NCI-H446 (cell line): ENCODE results near the gene ARFGEF2.
"Not testable (repeated sequence)": the region's sequence is repeated elsewhere in the genome, so short reads cannot be mapped to it uniquely, and the experiment has no call there.

Experiments used
- DNase-seq, 2 experiments: peaks; one replicate each; lab custom pipeline; 2025; lab: John Stamatoyannopoulos, UW

The ARFGEF2 gene

GRCh38 chr20:48953653-48954052, 32.1 kb downstream of the ARFGEF2 start:
- no peak for DNase-seq

DNA sequence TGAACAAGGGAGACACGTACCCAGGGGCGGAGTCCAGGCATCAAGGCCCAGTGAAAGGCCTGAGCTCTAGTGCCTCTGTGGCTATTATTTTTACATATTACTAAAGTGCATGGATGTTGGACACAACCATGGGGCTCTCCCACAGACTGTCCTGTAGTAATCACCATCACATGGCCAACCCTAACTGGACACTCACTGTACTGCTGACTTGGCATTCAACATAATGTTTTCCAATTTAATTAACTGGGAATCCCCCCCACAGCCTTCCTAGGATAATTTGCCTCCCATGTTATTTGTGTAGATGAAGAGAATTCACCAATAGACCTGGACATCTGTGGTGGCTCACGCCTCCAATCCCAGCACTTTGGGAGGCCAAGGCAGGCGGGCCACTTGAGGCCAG, 34.5 kb downstream of the ARFGEF2 start:
- DNase-seq: no peak

DNA sequence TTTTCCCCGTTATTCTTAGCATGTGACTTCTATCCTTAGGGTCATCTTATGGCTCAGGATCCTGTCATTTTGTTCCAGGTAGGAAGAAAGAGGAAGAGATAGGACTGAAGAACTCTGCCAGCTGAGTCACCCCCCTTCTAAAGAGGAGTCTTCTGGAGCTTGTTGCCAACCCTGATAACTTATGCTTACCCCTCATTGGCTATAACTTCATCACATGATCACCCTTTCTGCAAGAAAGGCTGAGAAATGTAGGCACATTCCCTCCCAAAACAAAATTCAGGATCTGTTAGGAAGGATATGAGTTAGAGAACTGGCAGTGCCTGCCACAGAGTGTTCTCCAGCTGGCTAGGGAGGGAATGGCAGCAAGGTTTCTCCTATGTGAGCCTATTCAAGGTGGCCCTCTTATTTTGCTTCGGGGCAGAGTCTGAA, 35.6 kb downstream of the ARFGEF2 start:
- no peak for DNase-seq

- DNase-seq: no peak
Observed at GRCh38 chr20:48957533-48957932, 36.0 kb downstream of the ARFGEF2 start.

DNA sequence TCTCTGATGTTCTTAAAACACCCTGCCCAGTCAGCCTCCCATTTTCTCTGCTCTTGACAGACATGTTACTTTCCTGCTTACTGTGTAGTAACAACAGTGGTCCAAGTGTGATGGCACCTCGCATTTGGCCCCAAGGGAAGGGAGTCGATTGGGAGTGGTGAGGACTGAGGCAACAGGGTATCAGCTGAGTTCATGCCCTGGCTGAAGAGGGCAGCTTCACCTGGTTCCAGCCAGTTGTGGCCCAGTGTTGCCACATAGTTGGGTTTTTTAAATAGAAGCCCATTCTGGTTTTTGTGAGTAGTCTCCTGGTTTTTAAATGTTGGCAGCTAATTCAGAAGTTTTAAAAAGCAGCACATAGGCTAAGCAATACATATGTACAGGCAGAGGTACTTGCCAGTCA, 37.2 kb downstream of the ARFGEF2 start:
- DNase-seq: no peak

- DNase-seq: no peak
Observed at GRCh38 chr20:48959899-48960550, 38.5 kb downstream of the ARFGEF2 start.

DNA sequence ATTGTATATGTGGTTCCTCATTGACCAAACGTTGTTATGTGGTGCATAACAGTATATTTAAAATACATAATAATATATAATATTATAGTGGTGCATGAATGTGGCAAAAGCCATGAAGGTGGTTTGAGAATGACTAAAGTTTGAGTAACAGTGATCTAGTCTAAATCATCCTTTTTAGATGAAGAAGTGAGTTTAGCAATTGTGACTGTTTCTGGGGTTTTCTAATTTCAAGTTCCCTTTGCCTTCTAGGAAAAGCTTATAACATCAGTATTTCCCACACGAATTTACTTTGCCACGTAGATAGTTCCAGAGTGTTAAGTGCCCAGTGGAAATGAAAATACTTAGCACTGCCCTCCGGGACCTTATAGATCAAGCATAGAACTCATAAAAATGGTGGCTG, 40.9 kb downstream of the ARFGEF2 start:
- DNase-seq: no peak

DNA sequence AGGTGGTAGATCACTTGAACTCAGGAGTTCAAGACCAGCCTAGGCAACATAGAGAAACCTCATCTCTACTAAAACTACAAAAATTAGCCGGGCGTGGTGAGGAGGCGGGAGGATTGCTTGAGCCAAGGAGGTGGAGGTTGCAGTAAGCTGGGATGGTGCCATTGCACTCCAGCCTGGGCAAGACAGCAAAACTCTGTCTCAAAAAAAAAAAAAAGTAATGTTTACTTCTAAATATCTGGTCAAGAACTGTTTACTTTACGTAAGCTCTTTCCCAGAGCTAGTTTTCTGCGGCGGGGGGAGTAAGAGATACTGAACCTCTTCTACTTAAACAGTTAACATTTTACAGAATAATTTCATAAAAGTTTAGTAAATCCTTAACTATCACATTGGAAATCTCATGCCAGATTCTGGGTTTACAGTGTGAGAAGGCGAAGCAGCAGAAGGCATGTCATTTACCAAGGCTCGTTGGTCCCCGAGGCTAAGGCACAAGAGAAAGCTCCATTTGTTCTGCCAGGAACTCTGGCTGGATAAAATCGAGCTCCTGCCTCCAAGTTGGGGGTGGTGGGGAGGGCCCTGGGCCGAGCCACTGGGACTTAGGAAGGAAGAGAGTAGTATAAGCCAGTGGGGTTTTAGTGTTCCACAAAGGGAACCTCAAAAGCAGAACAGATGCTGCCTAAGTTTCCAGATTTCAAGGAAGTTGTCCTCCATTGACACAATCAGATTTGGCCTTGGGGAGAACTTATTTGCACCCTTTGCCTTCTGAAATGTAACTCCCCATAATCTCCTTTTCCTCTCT, 41.7 kb downstream of the ARFGEF2 start:
- DNase-seq: no peak

GRCh38 chr20:48965189-48965910, 43.8 kb downstream of the ARFGEF2 start:
- DNase-seq: no peak

DNA sequence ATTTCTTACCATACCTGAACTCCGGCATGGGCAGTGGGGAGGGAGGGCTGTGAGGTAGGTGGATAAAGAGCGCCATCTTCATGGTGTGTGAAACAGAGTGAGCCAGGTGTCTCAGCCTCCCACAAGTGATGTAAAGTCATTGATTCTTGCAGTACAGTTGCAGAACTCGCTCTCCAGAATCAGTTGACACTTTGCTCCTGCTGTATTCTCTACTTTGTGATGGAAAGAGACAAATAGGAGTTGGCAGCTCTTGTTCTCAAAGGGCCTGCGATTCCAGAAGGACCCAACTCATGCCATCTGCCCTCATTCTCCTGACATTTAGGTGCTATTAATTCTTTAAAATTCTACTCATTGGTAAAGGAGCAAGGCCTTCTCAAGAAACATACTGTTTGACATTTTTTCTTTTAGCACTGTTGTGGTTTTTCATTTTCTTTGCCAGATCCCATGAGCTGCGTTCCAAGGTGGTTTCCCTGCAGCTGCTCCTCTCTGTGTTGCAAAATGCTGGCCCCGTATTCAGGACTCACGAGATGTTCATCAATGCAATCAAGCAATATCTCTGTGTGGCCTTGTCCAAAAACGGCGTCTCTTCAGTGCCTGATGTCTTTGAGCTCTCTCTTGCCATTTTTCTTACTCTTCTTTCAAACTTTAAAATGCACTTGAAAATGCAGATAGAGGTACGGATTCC, 49.3 kb downstream of the ARFGEF2 start:
- DNase-seq: no peak

DNA sequence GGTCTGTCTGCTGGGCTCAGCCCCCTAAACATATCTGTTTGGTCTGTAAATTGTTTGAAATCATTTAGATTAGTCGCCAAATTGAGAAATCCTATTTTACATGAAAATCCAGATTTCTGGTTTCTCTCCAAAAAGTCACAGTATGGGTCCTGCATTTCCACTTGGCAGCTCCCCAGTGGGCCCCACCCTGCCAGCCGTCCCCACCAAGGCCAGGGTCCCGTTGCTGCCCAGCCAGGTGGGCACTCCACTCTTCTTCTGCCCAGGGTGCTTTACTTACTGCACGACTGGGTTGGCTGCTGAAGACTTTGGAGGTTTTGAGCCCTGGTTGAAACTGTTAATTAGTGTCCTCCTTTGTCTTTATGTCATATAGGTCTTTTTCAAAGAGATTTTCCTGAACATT, 50.4 kb downstream of the ARFGEF2 start:
- no peak for DNase-seq

DNA sequence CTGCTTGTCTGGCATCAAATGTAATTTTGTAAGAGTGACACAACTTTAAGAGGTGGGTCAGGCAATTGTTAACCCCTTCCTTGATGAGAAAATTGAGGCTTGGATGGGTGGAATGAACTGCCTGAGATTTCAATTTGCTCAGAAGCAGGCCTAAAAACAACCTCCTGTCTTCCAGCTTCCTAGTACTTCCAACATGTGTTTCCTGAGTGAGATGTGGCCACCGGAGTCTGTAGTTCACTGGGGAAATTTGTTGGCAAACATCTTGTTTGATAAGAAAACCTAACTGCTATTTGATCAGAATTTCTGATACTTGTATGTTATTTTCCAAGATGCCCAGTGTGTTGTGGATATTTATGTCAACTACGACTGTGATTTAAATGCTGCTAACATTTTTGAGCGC, 51.3 kb downstream of the ARFGEF2 start:
- no peak for DNase-seq

GRCh38 chr20:48975955-48976354, 54.4 kb downstream of the ARFGEF2 start:
- no peak for DNase-seq

DNA sequence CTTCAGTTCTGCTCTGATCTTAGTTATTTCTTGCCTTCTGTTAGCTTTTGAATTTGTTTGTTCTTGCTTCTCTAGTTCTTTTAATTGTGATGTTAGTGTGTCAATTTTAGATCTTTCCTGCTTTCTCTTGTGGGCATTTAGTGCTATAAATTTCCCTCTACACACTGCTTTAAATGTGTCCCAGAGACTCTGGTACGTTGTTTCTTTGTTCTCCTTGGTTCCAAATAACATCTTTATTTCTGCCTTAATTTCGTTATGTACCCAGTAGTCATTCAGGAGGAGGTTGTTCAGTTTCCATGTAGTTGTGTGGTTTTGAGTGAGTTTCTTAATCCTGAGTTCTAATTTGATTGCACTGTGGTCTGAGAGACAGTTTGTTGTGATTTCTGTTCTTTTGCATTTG, 58.5 kb downstream of the ARFGEF2 start:
- not testable (repeated sequence) for DNase-seq

DNA sequence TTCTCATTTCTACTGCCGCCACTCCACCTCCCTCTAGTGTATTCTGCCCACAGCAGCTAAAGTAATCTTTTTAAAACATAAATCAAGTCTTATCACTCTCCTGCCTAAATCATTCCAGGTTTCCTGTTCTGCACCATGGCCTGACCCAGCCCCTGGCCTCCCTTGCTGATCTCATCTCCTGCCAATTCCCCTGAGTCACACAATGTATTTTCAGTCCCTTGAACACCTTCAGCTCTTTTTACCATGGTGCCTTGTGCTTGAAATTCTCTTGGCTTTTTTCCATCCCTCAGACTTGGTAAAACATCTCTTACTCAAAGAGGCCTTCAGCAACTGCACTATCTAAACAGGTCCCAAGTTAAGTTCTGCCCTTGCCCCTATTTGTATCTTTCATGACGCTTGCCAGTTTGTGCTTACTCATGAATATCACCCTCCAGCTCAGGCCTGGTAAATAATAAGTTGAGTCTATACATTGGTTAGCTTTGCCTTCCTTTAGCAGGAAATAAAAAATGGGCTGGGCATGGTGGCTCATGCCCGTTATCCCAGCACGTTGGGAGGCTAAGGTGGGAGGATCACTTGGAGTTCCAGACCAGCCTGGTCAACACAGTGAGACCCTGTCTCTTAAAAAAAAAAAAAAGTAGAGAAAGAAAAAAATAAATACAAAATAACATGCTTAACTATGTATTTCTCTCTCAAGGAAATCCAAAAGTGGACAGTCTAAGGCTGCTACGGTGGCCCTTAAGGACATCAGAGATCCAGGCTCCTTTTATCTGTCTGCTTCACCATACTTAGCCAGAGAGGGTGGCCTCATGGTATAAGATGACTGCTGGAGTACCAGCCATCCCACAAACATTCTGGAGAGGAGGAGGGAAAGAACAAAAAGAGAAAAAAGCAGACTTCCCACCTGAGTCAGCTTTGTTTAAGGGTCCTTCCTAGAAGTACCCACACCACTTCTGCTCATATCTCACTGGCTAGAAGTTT, 62.2 kb downstream of the ARFGEF2 start:
- no peak for DNase-seq

GRCh38 chr20:48984575-48985219, 63.2 kb downstream of the ARFGEF2 start:
- no peak for DNase-seq

GRCh38 chr20:48986899-48987298, 65.4 kb downstream of the ARFGEF2 start:
- DNase-seq: no peak

- DNase-seq: no peak
Observed at GRCh38 chr20:48990467-48990866, 69.0 kb downstream of the ARFGEF2 start.

DNA sequence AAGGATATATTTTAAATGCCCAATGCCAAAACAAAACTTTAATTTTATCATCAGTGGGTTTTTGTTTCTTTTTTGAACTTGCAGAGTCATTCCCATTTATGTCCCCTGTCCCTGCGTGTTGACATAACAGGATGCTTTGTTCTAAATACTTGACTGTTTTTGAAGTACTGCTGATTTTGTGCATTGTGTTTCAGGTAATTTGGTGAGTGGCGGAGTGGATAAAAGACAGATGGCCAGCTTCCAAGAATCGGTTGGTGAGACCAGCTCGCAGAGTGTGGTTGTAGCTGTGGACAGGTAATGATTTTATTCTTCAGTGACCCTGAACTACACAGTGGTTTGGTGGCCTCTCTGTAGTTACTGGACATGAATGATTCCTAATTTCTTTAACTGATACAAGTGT, 74.1 kb downstream of the ARFGEF2 start:
- no peak for DNase-seq
